Measurements from ENCODE around the gene FNIP1. TPM values are rescaled to one million over a fixed set of nuclear protein-coding genes. Genes with fewer than 3 reads are reported as not detected.

FNIP1 gene
- polyA plus RNA-seq, 1 of the 3 experiments (the other 2 are of a cell fraction): 2.4 TPM

DNA sequence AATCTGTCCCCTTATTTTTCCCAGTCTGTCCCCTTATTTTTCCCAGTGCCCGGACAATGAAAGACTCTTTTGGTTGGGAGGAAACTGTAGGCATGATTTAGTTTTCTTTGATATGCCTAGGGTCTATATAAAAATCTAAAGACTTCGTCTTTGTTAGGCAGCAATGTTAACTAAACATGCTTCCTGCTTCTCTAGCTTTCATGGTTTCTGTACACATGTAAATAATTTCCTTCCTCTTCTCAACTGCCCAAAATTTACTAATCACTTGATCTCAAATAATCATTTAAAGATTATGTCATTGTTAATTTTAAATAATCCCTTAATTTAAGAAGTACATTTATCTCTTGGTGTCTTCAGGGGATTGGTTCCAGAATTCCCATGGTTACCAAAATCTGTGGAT lies 114.0 kb downstream of the FNIP1 start:
- Histone ChIP-seq H3F3A (replicated peaks; ENCODE audit: insufficient read depth) (no peaks in the 10 kb centered on the region), H4K20me1 (ENCODE audit: insufficient read depth) (no peaks in the 10 kb centered on the region), H3K79me2 (ENCODE audit: insufficient read depth) (peaks cover 5% of the 10 kb centered on the region; the same call in 1 of the 2 replicates), H3K27ac (ENCODE audit: low read depth in 2 of 2, low read length in 1 of 2) (no peak overlapping the region), H3K4me1 (ENCODE audit: control insufficient read depth in 1 of 2, insufficient read depth in 2 of 2, low read depth in 1 of 2, low read length in 1 of 2) (no peaks in the 10 kb centered on the region; a peak in 1 of 4 replicates), H3K9me2 (no peaks in the 10 kb centered on the region), H3K4me2 (no peak overlapping the region), H3K9me3 (no peaks in the 10 kb centered on the region), H3K27me3 (ENCODE audit: insufficient read depth) (no peaks in the 10 kb centered on the region), H3K9ac (no peak overlapping the region), H3K4me3 (ENCODE audit: low read depth in 2 of 2, low read length in 1 of 2) (no peak overlapping the region), H3K36me3 (replicated peaks in 1 of 2; ENCODE audit: control insufficient read depth in 1 of 2, insufficient read depth in 2 of 2, low read length in 1 of 2) (peaks cover 12 to 58% of the 10 kb centered on the region in 2 experiments), H2AFZ (ENCODE audit: low read depth) (no peak overlapping the region)
- POLR2A ChIA-PET: no interaction called here
- TF ChIP-seq MXI1 (IDR thresholded peaks at IDR 0.05; ENCODE audit: low read depth, low read length): no peak
- no peak for TF ChIP-seq GABPA (IDR thresholded peaks at IDR 0.05; ENCODE audit: low read depth)
- no peak for TF ChIP-seq ZBTB33 (IDR thresholded peaks at IDR 0.05; ENCODE audit: borderline replicate concordance, low read depth)
- TF ChIP-seq SIN3A (IDR thresholded peaks at IDR 0.05; ENCODE audit: borderline replicate concordance, low read depth, low read length): no peak
- TF ChIP-seq RFX5 (IDR thresholded peaks at IDR 0.05; ENCODE audit: low read length): no peak
- TF ChIP-seq, protein P1, sequence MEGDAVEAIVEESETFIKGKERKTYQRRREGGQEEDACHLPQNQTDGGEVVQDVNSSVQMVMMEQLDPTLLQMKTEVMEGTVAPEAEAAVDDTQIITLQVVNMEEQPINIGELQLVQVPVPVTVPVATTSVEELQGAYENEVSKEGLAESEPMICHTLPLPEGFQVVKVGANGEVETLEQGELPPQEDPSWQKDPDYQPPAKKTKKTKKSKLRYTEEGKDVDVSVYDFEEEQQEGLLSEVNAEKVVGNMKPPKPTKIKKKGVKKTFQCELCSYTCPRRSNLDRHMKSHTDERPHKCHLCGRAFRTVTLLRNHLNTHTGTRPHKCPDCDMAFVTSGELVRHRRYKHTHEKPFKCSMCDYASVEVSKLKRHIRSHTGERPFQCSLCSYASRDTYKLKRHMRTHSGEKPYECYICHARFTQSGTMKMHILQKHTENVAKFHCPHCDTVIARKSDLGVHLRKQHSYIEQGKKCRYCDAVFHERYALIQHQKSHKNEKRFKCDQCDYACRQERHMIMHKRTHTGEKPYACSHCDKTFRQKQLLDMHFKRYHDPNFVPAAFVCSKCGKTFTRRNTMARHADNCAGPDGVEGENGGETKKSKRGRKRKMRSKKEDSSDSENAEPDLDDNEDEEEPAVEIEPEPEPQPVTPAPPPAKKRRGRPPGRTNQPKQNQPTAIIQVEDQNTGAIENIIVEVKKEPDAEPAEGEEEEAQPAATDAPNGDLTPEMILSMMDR (IDR thresholded peaks at IDR 0.05): no peak
- DNase-seq: no peak
- CTCF ChIA-PET: no interaction called here
- WGBS (ENCODE audit: low lambda C conversion rate): 93% methylated on average over 2 of the region's 2 CpGs

DNA sequence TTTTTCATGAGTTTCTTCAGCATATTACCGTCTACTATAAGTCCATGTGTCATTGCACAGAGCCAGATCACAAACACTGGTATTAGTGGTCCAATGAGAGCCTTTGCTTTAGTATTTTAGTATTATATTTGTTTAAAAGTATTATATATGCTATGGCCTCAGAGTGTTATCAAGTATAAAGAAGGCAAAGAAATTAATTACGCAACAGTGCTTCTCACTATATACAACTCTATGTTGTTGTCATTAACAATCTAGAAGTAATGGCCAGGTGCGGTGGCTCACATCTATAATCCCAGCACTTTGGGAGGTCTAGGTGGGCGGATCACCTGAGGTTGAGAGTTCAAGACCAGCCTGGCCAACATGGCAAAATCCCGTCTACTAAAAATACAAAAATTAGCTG lies 114.6 kb downstream of the FNIP1 start:
- Histone ChIP-seq H3K4me3 (ENCODE audit: low read depth in 2 of 2, low read length in 1 of 2) (no peak overlapping the region), H3K4me2 (no peak overlapping the region), H2AFZ (ENCODE audit: low read depth) (no peak overlapping the region), H3K27me3 (ENCODE audit: insufficient read depth) (no peaks in the 10 kb centered on the region), H3K9ac (no peak overlapping the region), H3K36me3 (replicated peaks in 1 of 2; ENCODE audit: control insufficient read depth in 1 of 2, insufficient read depth in 2 of 2, low read length in 1 of 2) (peaks cover 18 to 63% of the 10 kb centered on the region in 2 experiments), H3K27ac (ENCODE audit: low read depth in 2 of 2, low read length in 1 of 2) (no peak overlapping the region), H3K9me3 (no peaks in the 10 kb centered on the region), H3F3A (replicated peaks; ENCODE audit: insufficient read depth) (no peaks in the 10 kb centered on the region), H3K9me2 (no peaks in the 10 kb centered on the region), H4K20me1 (ENCODE audit: insufficient read depth) (no peaks in the 10 kb centered on the region), H3K4me1 (ENCODE audit: control insufficient read depth in 1 of 2, insufficient read depth in 2 of 2, low read depth in 1 of 2, low read length in 1 of 2) (no peaks in the 10 kb centered on the region; a peak in 1 of 4 replicates), H3K79me2 (ENCODE audit: insufficient read depth) (peaks cover 5% of the 10 kb centered on the region; the same call in 1 of the 2 replicates)
- POLR2A ChIA-PET: no interaction called here
- CTCF ChIA-PET: no interaction called here
- WGBS (ENCODE audit: low lambda C conversion rate): 94% methylated on average over 5 of the region's 5 CpGs
- TF ChIP-seq NFIC (IDR thresholded peaks at IDR 0.05; ENCODE audit: borderline replicate concordance): no peak
- TF ChIP-seq FOSL2 (IDR thresholded peaks at IDR 0.05; ENCODE audit: borderline replicate concordance, low read depth): no peak
- no peak for TF ChIP-seq EZH2phosphoT487 (IDR thresholded peaks at IDR 0.05; ENCODE audit: borderline replicate concordance, low read depth)
- TF ChIP-seq, protein P2, sequence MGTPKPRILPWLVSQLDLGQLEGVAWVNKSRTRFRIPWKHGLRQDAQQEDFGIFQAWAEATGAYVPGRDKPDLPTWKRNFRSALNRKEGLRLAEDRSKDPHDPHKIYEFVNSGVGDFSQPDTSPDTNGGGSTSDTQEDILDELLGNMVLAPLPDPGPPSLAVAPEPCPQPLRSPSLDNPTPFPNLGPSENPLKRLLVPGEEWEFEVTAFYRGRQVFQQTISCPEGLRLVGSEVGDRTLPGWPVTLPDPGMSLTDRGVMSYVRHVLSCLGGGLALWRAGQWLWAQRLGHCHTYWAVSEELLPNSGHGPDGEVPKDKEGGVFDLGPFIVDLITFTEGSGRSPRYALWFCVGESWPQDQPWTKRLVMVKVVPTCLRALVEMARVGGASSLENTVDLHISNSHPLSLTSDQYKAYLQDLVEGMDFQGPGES (IDR thresholded peaks at IDR 0.05; ENCODE audit: low read depth, low read length): no peak
- TF ChIP-seq ZBTB33 (IDR thresholded peaks at IDR 0.05; ENCODE audit: borderline replicate concordance, low read depth): no peak
- no peak for TF ChIP-seq SMC3 (IDR thresholded peaks at IDR 0.05; ENCODE audit: low read depth, low read length)
- TF ChIP-seq TEAD4 (IDR thresholded peaks at IDR 0.05; ENCODE audit: borderline replicate concordance, insufficient read depth): no peak
- no peak for TF ChIP-seq MAX (IDR thresholded peaks at IDR 0.05; ENCODE audit: low read depth)
- TF ChIP-seq RAD21 (IDR thresholded peaks at IDR 0.05; ENCODE audit: low read length): no peak
- TF ChIP-seq RCOR1 (IDR thresholded peaks at IDR 0.05; ENCODE audit: low read length): no peak
- DNase-seq: no peak
